ENCODE results near the gene TCIRG1. TPM values are rescaled to one million over a fixed set of nuclear protein-coding genes. Genes with fewer than 3 reads are reported as not detected.

The TCIRG1 gene
- total RNA-seq, 4 donors from 2014 or later: 61.6 to 124 (median 81.4) TPM

DNA sequence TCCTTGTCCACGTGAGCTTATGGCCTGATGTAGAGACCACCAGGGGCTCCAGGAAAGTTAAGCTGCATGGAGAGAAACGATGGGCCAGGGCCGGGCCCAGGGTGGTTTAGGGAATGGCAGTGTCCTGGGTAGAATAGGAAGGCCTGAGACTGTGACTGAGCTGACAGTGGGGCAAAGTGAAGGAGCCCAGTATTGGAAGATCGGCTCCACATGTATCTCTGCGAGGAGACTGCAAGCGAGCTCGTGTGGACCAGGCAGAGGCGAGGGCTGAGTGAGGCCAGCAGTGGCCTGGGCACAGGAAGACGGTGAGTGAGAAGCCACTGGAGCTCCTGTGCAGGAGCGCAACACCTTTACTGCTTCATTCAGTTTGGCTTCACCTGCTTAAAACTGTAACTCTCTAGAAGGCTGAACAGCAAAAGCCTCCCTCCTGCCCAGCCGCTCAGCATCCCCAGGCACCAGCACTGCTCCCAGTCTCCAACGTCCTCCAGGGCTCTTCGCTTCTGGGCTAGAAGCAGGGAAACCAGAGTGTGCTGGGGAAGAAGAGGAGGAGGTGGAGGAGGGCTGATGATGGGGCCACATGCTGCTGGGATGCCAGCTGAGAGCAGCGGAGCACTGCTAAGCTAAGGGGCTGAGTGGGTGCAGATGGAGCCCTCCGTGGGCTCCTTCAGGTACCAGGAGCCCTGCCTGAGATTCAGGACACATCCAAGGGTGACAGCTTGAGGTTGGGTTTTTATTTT, 13.5 kb downstream of the TCIRG1 start:
- H3K36me3 ChIP-seq: peaks cover 37 to 76% (median 59%) of the 10 kb centered on the region in 4 donors
- DNase-seq (ENCODE audit: extremely low spot score): no peak
- 85% methylated on average over 15 of the region's 15 CpGs for WGBS

DNA sequence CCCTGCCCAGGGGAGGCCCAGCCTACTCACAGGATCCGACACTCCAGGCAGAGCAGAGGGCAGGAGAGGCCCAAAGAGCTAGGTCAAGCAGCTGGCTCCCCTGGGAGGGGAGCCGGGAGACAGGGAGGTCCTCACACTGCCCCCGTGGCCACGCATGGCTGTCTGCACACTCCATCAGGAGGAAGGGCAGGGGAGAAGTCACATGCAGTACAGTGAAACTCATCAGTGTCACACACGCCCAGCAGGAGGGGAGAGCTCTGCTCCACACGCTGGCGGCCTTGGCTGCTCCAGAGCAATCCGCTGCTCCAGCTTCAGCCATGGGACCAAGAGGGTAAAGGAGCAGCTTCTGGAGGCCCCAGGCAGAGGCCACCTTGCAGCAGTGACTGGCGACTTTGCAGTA, 14.3 kb downstream of the TCIRG1 start:
- intact Hi-C loops (cut with DNase I): no loop called here
- 74% methylated on average over 8 of the region's 9 CpGs for WGBS
- no peak overlapping the region for H3K4me3 ChIP-seq
- TF ChIP-seq POLR2A (IDR thresholded peaks at IDR 0.05; ENCODE audit: low read depth) (no peak), POLR2AphosphoS5 (IDR thresholded peaks at IDR 0.05) (no peak), EP300 (IDR thresholded peaks at IDR 0.05) (no peak)
- TF ChIP-seq, protein P1, sequence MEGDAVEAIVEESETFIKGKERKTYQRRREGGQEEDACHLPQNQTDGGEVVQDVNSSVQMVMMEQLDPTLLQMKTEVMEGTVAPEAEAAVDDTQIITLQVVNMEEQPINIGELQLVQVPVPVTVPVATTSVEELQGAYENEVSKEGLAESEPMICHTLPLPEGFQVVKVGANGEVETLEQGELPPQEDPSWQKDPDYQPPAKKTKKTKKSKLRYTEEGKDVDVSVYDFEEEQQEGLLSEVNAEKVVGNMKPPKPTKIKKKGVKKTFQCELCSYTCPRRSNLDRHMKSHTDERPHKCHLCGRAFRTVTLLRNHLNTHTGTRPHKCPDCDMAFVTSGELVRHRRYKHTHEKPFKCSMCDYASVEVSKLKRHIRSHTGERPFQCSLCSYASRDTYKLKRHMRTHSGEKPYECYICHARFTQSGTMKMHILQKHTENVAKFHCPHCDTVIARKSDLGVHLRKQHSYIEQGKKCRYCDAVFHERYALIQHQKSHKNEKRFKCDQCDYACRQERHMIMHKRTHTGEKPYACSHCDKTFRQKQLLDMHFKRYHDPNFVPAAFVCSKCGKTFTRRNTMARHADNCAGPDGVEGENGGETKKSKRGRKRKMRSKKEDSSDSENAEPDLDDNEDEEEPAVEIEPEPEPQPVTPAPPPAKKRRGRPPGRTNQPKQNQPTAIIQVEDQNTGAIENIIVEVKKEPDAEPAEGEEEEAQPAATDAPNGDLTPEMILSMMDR (IDR thresholded peaks at IDR 0.05): no peak
- no peaks in the 10 kb centered on the region for H3K9me3 ChIP-seq
- no peak for DNase-seq (ENCODE audit: extremely low spot score)
- H3K27me3 ChIP-seq: no peaks in the 10 kb centered on the region
- H3K27ac ChIP-seq (replicated peaks in 1 of 4): no peak overlapping the region
- peaks cover 0 to 10% (median 7%) of the 10 kb centered on the region in 4 donors for H3K4me1 ChIP-seq
- H3K36me3 ChIP-seq: peaks cover 29 to 76% (median 57%) of the 10 kb centered on the region in 4 donors

More for the DNA sequence above, 13.5 kb downstream of the TCIRG1 start:
- no peak overlapping the region for H3K4me3 ChIP-seq
- TF ChIP-seq POLR2A (IDR thresholded peaks at IDR 0.05; ENCODE audit: low read depth): no peak
- TF ChIP-seq, protein P1 (IDR thresholded peaks at IDR 0.05): no peak
- TF ChIP-seq EP300 (IDR thresholded peaks at IDR 0.05): no peak
- TF ChIP-seq POLR2AphosphoS5 (IDR thresholded peaks at IDR 0.05): no peak
- H3K27me3 ChIP-seq: no peaks in the 10 kb centered on the region
- intact Hi-C loops (cut with DNase I): no loop called here
- H3K9me3 ChIP-seq: no peaks in the 10 kb centered on the region
- no peak overlapping the region for H3K27ac ChIP-seq (replicated peaks in 1 of 4)
- peaks cover 0 to 10% (median 7%) of the 10 kb centered on the region in 4 donors for H3K4me1 ChIP-seq

DNA sequence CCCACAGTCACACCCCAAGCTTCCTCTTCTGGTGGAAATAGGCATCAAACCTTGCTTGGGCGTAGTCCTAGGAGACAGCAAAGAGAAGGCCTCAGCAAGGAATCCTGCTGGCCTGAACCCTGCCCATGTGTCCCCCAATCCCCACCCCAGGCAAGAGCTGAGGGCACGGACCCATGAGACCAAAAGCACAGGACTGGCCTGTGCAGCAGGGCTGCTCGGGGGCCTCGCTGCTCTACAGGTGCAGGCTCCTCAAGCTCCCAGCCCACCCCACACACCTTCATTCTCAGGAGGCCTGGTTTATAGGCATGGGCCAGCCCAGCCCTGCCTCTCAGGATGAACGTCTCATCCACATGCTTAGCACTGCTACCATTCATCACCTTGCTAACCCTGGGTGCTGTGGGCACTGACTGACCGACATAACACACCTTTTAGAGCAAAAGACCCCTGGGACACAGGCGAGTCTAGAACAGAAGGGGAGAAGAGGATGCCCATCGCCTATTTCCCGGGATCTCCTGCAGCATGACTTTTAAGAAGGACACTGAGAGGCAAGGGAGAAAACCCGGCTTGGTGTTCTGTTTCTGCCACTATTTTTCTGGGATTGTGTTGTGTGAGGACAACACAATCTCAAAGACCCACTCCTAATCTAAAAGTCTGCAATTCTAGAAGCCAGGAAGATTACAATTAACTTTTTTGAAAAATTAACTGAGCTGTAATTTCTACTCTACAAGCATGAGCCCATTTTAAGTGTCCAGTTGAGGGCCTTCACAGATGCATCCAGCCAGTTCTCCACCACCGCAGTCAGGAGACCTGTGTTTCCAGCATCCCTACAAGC, 15.4 kb downstream of the TCIRG1 start:
- no peak for DNase-seq (ENCODE audit: extremely low spot score)
- WGBS: 87% methylated on average over 9 of the region's 11 CpGs

DNA sequence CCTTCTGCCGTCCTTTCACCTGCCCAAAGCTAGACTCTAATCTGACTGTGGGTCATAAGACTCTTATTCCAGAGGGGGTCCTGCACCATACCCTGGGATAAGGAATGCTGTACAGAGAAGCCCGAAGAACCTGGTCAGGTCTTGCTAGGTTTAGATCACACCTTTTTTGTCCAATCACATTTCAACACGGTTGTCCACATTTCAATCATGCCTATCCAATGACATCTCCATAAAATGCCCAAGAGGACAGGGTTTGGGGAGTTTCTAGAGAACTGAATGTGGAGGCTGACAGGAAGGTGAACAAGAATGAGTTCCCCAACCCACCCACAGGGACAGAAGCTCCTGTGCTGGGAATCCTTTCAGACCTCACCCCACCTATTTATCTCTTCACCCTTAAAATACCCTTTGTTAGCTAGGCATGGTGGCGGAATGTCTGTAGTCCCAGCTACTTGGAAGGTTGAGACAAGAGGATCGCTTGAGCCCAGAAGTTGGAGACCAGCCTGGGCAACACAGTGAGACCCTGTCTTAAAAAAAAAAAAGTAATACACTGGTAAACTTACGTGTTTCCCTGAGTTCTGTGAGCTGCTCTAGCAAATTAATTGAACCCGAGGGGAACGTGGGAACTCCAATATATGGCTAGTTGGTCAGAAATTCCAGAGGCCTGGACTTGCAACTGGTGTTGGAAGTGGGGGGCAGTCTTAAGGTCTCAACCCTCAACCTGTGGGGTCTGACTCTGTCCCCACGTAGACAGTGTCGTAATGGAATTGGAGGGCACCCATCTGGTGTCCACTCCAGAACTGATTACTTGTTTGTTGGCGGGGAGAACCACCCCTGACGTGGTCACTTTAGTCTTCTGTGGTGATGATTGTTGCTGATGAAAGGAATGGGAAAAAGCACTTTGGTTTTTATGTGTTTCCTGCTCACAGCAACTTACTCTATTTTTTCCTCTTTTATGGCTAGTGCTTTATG, 17.8 kb downstream of the TCIRG1 start:
- Histone ChIP-seq H3K9me3 (no peaks in the 10 kb centered on the region), H3K4me1 (peaks cover 0 to under 1% (median under 1%) of the 10 kb centered on the region in 4 donors), H3K36me3 (peaks cover 10 to 71% (median 41%) of the 10 kb centered on the region in 4 donors), H3K27ac (replicated peaks in 1 of 4) (no peak overlapping the region), H3K27me3 (no peaks in the 10 kb centered on the region), H3K4me3 (no peak overlapping the region)
- TF ChIP-seq POLR2A (IDR thresholded peaks at IDR 0.05; ENCODE audit: low read depth): no peak
- TF ChIP-seq, protein P1 (IDR thresholded peaks at IDR 0.05): no peak
- no peak for TF ChIP-seq EP300 (IDR thresholded peaks at IDR 0.05)
- no peak for TF ChIP-seq POLR2AphosphoS5 (IDR thresholded peaks at IDR 0.05)
- intact Hi-C loops (cut with DNase I): no loop called here
- no peak for DNase-seq (ENCODE audit: extremely low spot score)
- WGBS: 96% methylated on average over 12 of the region's 12 CpGs

More for the DNA sequence above, 15.4 kb downstream of the TCIRG1 start:
- no peak overlapping the region for H3K4me3 ChIP-seq
- peaks cover 0 to 10% (median 7%) of the 10 kb centered on the region in 4 donors for H3K4me1 ChIP-seq
- H3K9me3 ChIP-seq: no peaks in the 10 kb centered on the region
- no peak overlapping the region for H3K27ac ChIP-seq (replicated peaks in 1 of 4)
- peaks cover 18 to 75% (median 54%) of the 10 kb centered on the region in 4 donors for H3K36me3 ChIP-seq
- no peaks in the 10 kb centered on the region for H3K27me3 ChIP-seq
- intact Hi-C loops (cut with DNase I): no loop called here
- TF ChIP-seq POLR2AphosphoS5 (IDR thresholded peaks at IDR 0.05) (no peak), POLR2A (IDR thresholded peaks at IDR 0.05; ENCODE audit: low read depth) (no peak), EP300 (IDR thresholded peaks at IDR 0.05) (no peak)
- TF ChIP-seq, protein P1 (IDR thresholded peaks at IDR 0.05): no peak
